Uterus (tissue), 4 donors: ENCODE measurements around the gene IQSEC2. TPM values are rescaled to one million over a fixed set of nuclear protein-coding genes. Genes with fewer than 3 reads are reported as not detected.

ENCODE experiments used
- DNase-seq, 2 donors: peaks; one replicate each; pipeline ENCODE4 v3.0.0-alpha.2; 2019 to 2020
- H3K27ac ChIP-seq, 2 donors: fragments of 200-600 bp; sonication (generic); 1 replicate in 1 of 2; 2 replicates in 1 of 2; pipeline ENCODE4 v1.5.1; 2016 to 2018
- H3K27me3 ChIP-seq, 2 donors: fragments of 200-600 bp; sonication (generic); one replicate each; pipeline ENCODE4 v1.5.1; 2018 to 2019; ENCODE audit warnings: control low read depth in 1 of 2
- H3K36me3 ChIP-seq, 2 donors: fragments of 200-600 bp; sonication (generic); one replicate each; pipeline ENCODE4 v1.5.1; 2019; ENCODE audit warnings: control low read depth in 1 of 2
- H3K4me1 ChIP-seq, 2 donors: fragments of 200-600 bp; sonication (generic); one replicate each; pipeline ENCODE4 v1.5.1; 2018 to 2019; ENCODE audit warnings: control low read depth in 1 of 2
- H3K4me3 ChIP-seq, 2 donors: fragments of 200-600 bp; sonication (generic); 1 replicate in 1 of 2; 2 replicates in 1 of 2; pipeline ENCODE4 v1.5.1; 2018 to 2019; ENCODE audit warnings: mild to moderate bottlenecking in 1 of 2
- H3K9me3 ChIP-seq, 2 donors: fragments of 200-600 bp; sonication (generic); one replicate each; pipeline ENCODE4 v1.5.1; 2019; ENCODE audit warnings: control low read depth in 1 of 2
- POLR2A ChIP-seq, 2 donors: fragments of 450-650 bp; IDR thresholded peaks; one replicate each; pipeline ENCODE4 v1.6.1; 2016; ENCODE audit warnings: antibody characterized with exemption in 2 of 2, mild to moderate bottlenecking in 1 of 2, moderate library complexity in 1 of 2
- intact Hi-C: fragments of 100-400 bp; cut with DNase I; formaldehyde crosslinking; loops from one replicate; pipeline ENCODE4 v1.15.1; 2023; ENCODE audit warnings: low total_unique reads
- total RNA-seq, 4 donors: library from RNA; depleted of rRNA in 3 of 4; stranded (reverse); fragments of >200 nt in 3 of 4; gene quantifications; one replicate each; pipeline versions ENCODE4 v1.1.0 to v1.2.4, GENCODE V29; 2014 to 2023
- TF ChIP-seq, protein P1 (sequence below), 4 experiments: fragments of 200-600 bp in 2 of 4; fragments of 450-650 bp in 2 of 4; sonication (generic) in 2 of 4; IDR thresholded peaks; one replicate each; pipeline ENCODE4 v1.5.1; 2016 to 2019; ENCODE audit warnings: antibody characterized with exemption in 4 of 4, mild to moderate bottlenecking in 2 of 4, moderate library complexity in 1 of 4
- donor health status: DM: yes; HTN: yes; CAD: no.

Gene IQSEC2
- total RNA-seq, 4 donors from 2014 or later, result 4.1 to 31.6 (median 8.9) TPM

DNA sequence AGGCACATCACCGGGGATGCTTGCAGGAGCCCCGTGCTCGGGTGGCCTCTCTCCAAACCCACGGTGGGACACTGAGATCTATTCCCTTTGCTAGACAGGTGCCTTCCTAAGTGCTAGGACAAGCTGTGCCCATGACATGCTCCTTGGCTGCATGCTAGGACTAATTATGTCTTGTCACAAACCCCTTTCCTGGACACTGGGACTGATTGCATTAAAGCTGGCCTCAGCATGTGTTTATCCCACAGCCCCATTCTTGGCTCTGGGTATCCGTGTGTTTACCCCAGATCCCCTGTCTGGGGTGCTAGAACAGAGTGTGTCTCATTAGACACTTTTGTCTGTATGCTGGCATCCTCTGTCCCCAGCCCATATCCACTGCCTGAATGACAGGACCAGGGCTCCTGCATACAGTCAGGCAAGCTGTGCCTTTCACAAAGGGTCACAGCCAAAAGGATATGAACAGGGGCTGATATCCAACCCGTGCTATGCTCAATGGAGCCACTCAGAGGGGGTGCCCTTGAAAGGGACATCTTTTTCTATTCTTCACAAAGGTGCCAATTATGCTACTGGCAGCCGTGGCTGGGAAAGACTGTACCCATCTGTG, 9.2 kb upstream of the IQSEC2 start:
- H3K27ac ChIP-seq, result no peak overlapping the region
- no peak overlapping the region for H3K4me3 ChIP-seq
- no peaks in the 10 kb centered on the region for H3K36me3 ChIP-seq
- intact Hi-C loops, result no loop called here
- H3K9me3 ChIP-seq, result no peaks in the 10 kb centered on the region
- no peak for DNase-seq
- TF ChIP-seq POLR2A (IDR thresholded peaks at IDR 0.05), result no peak
- TF ChIP-seq, protein P1, sequence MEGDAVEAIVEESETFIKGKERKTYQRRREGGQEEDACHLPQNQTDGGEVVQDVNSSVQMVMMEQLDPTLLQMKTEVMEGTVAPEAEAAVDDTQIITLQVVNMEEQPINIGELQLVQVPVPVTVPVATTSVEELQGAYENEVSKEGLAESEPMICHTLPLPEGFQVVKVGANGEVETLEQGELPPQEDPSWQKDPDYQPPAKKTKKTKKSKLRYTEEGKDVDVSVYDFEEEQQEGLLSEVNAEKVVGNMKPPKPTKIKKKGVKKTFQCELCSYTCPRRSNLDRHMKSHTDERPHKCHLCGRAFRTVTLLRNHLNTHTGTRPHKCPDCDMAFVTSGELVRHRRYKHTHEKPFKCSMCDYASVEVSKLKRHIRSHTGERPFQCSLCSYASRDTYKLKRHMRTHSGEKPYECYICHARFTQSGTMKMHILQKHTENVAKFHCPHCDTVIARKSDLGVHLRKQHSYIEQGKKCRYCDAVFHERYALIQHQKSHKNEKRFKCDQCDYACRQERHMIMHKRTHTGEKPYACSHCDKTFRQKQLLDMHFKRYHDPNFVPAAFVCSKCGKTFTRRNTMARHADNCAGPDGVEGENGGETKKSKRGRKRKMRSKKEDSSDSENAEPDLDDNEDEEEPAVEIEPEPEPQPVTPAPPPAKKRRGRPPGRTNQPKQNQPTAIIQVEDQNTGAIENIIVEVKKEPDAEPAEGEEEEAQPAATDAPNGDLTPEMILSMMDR (IDR thresholded peaks at IDR 0.05), result no peak
- H3K4me1 ChIP-seq, result peaks cover 0 to 5% of the 10 kb centered on the region in 2 donors
- H3K27me3 ChIP-seq, result no peaks in the 10 kb centered on the region

DNA sequence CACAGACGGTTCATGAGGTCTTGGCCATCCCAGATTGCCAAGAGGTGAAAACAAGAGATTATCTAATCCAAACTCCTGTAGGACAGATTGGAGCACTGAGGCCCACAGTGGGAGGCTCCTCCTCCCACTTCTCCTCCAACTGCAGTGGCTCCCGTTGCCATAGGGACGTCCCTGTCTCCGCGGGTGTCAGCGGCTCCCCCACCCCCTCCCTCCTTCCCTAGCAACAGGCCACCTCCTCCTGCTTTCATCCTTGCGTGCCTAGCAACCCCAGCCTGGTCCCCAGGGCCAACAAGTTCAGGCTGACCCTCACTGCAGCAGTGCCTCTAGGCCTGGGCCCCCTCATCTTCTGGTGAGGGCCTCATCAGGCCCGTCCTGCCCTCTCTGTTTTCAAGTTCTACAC, 6.8 kb upstream of the IQSEC2 start:
- intact Hi-C loops, result no loop called here
- DNase-seq, result peak; percentile 34 to 36
- H3K9me3 ChIP-seq, result no peaks in the 10 kb centered on the region
- H3K36me3 ChIP-seq, result no peaks in the 10 kb centered on the region
- no peaks in the 10 kb centered on the region for H3K27me3 ChIP-seq
- peak overlapping the region; percentile 48 to 62 for H3K27ac ChIP-seq
- H3K4me1 ChIP-seq, result peaks cover 0 to 5% of the 10 kb centered on the region in 2 donors
- no peak for TF ChIP-seq POLR2A (IDR thresholded peaks at IDR 0.05)
- TF ChIP-seq, protein P1 (IDR thresholded peaks at IDR 0.05), result no peak
- H3K4me3 ChIP-seq, result no peak overlapping the region

DNA sequence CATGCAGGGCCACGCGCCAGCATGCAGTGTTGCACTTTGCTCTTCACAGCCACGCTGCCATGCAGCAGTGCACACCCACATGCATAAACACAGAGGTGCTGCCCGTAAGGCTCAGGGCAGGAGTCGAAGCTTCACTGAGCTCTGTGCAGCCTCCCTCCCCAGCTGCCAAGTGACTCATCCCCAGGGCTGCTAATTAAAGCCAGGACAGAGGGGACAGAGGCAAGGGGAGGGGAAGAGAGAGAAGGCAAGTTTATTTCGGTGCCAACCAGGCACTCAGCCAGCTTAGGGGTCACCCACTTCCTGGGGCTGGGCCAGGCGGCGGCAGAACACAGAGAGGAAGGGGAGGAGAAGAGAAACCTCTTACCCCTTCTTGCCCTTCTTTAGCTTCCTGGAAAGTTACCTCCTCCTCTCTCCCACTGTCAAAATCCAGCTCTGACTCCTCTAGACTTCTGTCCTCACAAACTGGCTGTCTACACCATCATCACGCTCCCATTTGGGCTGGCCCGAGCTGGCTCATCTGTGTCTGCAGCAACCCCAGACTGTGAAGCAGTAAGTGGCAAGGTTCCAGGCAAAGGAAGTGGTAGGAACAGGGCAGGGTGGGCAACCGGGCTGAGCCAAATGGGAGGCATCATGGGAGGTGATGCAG, 6.2 kb upstream of the IQSEC2 start:
- H3K4me1 ChIP-seq, result peaks cover 0 to 5% of the 10 kb centered on the region in 2 donors
- no peak overlapping the region for H3K4me3 ChIP-seq
- DNase-seq, result peak; percentile 66 to 69
- no peaks in the 10 kb centered on the region for H3K9me3 ChIP-seq
- H3K27me3 ChIP-seq, result no peaks in the 10 kb centered on the region
- TF ChIP-seq POLR2A (IDR thresholded peaks at IDR 0.05), result no peak
- TF ChIP-seq, protein P1 (IDR thresholded peaks at IDR 0.05), result no peak
- peak overlapping the region; percentile 48 to 62 for H3K27ac ChIP-seq
- intact Hi-C loops, result no loop called here
- H3K36me3 ChIP-seq, result no peaks in the 10 kb centered on the region

DNA sequence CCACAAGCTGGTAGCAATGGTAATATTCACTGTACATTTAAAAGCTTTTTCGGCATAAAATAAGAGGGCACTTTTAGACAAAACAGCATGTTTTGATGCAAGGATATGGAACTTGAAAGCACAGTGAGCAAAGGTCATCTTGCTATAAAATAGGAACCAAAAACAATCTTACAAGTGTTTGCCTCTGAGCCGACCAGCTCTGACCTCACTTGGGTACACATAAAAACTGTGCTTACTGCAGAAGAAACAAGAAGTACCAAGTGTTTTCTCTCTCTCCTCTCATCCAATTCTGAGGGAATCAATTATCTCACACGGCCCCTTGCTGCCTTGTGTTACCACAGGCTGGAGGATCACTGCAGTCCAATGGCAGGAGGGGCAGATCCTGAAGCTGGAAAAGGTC, 4.8 kb upstream of the IQSEC2 start:
- no peaks in the 10 kb centered on the region for H3K27me3 ChIP-seq
- no peak for DNase-seq
- H3K27ac ChIP-seq, result no peak overlapping the region
- intact Hi-C loops, result no loop called here
- peaks cover 0 to 5% of the 10 kb centered on the region in 2 donors for H3K4me1 ChIP-seq
- no peaks in the 10 kb centered on the region for H3K36me3 ChIP-seq
- no peak for TF ChIP-seq POLR2A (IDR thresholded peaks at IDR 0.05)
- TF ChIP-seq, protein P1 (IDR thresholded peaks at IDR 0.05), result no peak
- no peak overlapping the region for H3K4me3 ChIP-seq
- H3K9me3 ChIP-seq, result no peaks in the 10 kb centered on the region

DNA sequence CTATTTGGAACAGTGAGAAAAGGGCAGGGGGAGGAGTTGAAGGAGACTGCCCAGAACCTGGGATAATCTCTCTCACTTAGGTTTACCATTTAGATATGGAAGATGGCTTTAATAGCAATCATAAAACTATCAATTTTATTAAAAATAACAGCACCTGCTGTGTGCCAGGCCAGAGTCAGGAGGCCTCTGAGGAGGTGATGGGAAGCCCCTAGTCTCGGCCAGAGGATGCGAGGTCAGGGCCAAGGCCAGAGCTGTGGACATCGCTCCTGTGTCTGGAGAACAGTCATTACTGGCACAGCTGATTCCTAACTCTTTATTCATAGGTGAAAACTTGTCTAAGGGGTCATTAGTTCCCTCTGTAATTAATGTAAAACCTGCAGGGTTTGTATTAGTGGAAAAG, 4.2 kb upstream of the IQSEC2 start:
- no peaks in the 10 kb centered on the region for H3K9me3 ChIP-seq
- no peak overlapping the region for H3K27ac ChIP-seq
- TF ChIP-seq POLR2A (IDR thresholded peaks at IDR 0.05), result no peak
- TF ChIP-seq, protein P1 (IDR thresholded peaks at IDR 0.05), result no peak
- no peaks in the 10 kb centered on the region for H3K27me3 ChIP-seq
- no peak overlapping the region for H3K4me3 ChIP-seq
- DNase-seq, result no peak
- intact Hi-C loops, result no loop called here
- peaks cover 0 to 5% of the 10 kb centered on the region in 2 donors for H3K4me1 ChIP-seq
- H3K36me3 ChIP-seq, result no peaks in the 10 kb centered on the region
